ENCODE results near the gene PBXIP1.

Gene PBXIP1

GRCh38 chr1:154972517-154973343 lies 16.8 kb upstream of the PBXIP1 start:
- no peak for DNase-seq (ENCODE audit: low spot score)

DNA sequence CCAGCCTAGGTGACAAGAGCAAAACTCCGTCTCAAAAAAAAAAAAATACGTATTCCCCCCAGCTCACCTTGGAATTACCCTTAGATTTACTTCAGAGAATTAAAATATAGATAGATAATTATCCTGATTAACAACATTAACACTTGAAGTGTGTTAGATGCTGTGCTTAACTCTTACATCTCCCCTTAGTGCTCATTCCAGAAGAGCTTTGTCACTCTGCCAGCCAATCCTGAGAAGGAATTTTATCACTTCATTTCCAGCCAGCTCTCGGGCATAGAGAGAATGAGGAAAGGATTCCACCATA lies 16.3 kb upstream of the PBXIP1 start:
- no peak for DNase-seq (ENCODE audit: low spot score)

DNA sequence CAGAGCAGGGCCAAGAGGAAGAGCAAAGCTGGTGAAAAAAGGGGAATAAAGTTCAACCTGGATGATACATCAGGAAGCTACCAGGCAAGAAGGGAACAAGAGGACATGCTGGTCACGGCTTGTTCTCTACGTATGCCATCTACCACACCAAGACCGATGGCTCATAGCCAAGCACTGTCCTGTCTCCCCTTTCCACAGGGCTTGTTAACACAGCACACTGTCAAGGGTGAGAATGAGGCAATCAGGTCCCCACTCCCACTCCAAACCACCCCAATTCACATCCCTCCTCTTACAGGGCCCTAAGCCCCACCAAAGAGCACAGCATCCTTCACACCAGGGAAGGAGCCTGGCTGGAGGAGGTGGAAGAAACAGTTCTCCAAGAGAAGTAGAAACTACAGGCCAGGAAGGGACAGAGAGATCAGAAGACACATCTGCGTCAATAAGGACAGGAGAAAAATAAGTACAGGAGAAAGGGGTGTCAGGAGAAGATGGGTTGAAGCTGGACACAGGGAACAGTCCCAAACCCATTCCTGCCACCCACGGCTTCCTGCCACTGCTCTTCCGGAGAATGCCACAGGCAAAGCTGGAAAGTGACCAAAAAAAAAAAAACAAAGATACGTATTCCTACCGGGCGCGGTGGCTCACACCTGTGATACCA lies 15.6 kb upstream of the PBXIP1 start:
- DNase-seq (ENCODE audit: low spot score): no peak

DNA sequence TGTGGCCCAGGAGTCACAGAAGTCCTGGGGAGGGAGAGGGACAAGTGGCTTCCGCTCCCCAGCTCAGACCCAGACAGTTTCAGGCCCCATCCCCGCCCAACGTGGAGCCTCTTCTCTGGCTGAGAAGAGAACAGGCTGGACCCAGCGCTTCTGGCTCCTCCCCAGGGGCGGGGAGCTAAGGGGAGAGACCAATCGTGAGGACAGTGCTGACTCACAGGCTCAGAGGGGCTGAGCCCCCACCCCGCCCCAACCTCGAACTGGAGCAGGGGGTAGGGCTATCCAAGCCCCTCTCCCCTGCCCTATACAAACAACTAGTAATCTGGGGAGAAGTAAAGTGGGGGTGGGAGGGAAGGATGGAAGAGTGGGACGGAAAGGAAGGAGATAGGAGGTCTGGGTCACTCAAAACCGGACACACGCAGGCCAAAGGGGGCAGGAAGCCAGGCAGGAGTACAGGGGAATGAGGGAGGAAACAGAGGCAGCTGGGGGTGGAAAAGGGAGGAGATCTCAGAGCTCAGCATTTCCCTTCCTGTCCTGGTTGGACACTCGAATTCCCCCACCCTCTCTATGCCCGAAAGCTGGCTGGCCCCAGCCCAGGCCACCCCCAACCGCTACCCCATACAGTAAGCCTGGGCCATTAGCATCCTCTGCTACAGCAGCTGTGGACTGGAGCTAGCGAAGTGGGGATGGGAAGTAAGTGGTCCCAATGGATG lies 14.9 kb upstream of the PBXIP1 start, which contains the start of gene SHC1:
Gene SHC1 (minus strand): TSS at position 117 of the 710 bp plus-strand sequence. CDS start 221 bp downstream, outside the sequence.
- peak; percentile 89 for DNase-seq (ENCODE audit: low spot score)

- DNase-seq (ENCODE audit: low spot score): no peak
Observed at GRCh38 chr1:154969860-154970452, 14.1 kb upstream of the PBXIP1 start.

GRCh38 chr1:154969246-154969645 lies 13.3 kb upstream of the PBXIP1 start:
- DNase-seq (ENCODE audit: low spot score): no peak

GRCh38 chr1:154968731-154969130 lies 12.8 kb upstream of the PBXIP1 start:
- no peak for DNase-seq (ENCODE audit: low spot score)

GRCh38 chr1:154967331-154967950 lies 11.5 kb upstream of the PBXIP1 start:
- DNase-seq (ENCODE audit: low spot score): no peak

GRCh38 chr1:154966111-154966510 lies 10.2 kb upstream of the PBXIP1 start:
- DNase-seq (ENCODE audit: low spot score): no peak

GRCh38 chr1:154964359-154964758 lies 8.5 kb upstream of the PBXIP1 start:
- DNase-seq (ENCODE audit: low spot score): no peak

DNA sequence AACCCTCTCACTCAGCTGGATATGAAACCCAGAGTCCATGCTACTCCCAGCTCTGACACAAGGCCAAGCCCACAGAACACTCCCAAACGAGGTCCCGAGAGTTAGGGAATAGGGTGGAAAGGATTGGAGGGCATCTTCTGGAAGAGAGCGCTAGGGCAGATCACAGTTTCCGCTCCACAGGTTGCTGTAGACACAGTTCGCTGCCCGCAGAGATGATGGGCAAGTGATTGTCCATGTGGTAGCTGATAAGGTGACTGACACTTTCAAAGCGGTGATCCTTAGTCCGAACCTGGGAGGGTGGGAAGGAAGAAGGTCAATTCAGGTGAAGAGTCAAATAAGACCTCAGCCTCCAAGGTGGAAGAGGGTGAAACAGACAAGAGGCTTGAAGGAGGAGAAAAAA lies 7.7 kb upstream of the PBXIP1 start:
- no peak for DNase-seq (ENCODE audit: low spot score)

GRCh38 chr1:154962795-154963330 lies 7.0 kb upstream of the PBXIP1 start:
- DNase-seq (ENCODE audit: low spot score): no peak

GRCh38 chr1:154962156-154962749 lies 6.4 kb upstream of the PBXIP1 start:
- peak; percentile 78 for DNase-seq (ENCODE audit: low spot score)

DNA sequence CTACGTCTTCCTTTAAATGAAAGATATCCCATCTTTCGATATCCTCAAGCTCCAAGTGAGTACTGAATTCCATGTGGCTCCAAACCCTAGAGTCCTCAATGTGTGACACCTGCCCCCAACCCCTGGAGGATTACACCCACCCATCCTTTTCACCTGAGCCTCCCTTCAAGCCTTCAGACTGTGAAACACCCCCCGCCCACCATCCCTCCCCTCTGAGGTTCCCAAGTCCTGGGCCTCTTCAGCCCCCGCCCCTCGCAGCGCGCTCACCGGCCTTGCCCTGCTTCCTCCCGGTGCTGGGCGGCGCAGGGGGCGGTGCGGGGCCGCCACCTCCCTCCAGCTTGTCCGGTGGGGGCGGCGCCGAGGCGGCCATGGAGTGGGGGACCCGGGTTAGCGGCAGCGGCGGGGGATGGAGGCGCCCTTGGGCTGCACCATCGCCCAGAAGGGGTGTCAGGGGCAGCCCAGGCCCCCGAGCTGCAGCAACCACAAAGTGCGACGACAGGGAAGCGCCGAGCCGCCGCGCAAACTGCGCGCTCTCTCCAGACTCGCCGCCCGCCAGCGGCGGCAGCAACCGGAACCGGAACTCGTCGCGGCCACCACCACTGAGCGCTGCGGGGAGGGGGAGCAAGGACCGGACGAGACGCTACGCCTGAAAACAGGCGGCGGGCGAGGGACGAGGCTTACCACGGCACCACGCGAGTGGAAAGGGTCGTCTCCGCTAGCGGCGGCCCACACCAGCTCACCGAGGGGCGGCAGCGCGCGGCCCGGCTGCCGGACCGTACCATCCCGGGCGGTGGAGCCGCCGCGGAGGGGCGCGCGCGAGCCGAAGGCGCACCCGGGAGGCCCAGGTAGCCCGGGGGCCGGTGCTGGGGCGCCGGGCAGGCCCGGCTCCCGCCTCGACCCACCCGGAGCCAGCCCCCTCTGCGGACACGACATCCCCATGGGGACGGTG lies 5.6 kb upstream of the PBXIP1 start, which contains the start of gene PYGO2:
Gene PYGO2 (minus strand): TSS at position 576 of the 949 bp plus-strand sequence. CDS start 206 bp downstream, at position 370.
- peak; percentile 89 for DNase-seq (ENCODE audit: low spot score)

DNA sequence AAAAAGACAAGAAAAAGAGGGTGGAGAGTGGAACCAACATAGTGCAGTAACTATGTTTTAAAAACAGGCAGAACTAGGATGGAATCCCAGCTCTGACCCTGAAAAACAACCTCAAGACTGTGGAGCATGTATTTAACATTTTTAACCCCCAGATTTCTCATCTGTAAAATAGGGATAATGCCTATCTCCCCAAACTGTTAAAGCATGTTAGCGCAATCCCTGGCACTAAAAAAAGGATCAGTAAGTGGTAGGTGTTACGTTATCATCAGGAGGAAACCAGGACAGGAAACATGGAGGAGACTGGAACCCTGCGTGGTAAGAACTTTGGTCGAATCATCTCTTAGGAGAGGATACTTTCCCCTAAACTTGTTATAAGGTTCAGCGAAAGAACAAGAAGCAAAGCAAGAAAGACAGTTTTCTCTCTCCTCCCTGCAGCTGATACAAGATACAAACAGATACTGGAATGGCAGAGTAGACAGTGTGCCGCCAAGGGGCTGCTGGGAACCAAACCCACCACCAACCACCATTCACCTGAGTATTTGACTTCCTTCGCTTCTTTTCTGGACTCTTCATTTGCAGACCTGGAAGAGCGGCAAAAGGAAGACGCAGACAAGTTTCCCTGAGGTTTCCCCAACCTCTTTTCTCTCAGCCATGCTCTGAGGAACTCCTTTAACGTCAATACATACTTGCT lies 4.7 kb upstream of the PBXIP1 start:
- DNase-seq (ENCODE audit: low spot score): peak; percentile 38

- DNase-seq (ENCODE audit: low spot score): no peak
Observed at GRCh38 chr1:154959426-154959780, 3.5 kb upstream of the PBXIP1 start.

DNA sequence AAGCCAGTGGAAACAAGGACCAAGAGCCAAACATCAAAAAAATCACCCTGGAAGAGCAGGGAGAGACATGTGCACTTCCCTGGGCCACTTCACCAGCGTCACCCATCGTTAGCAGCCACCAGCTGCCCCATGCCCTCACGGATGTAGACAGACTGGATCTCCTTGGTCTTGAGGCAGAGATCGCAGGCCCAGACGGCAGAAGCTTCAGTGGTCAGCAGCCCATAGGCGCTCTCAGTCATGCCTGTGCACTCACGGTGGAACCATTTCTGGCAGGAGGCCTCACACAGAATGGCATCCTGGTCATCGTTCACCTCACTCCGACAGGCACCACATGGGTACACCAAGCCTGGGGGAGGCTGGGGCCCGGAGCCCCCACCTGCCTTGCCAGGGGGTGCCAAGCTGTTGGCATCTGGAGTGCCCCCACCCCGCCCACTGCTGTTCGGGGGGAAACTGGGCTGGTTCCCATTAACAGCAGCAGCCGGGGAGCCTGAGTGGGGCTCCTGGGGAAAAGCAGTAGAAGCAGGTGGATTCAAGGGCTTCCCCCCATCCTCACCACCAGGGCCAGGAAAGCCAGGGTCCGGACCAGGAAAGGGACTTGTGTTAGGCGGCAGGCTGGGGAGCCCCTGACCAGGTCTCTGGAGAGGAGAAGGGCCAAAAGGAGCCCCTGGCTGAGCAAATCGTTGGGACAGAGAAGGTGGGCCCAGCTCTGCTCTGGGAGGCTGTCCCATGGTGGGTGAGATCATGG lies 3.0 kb upstream of the PBXIP1 start:
- no peak for DNase-seq (ENCODE audit: low spot score)

DNA sequence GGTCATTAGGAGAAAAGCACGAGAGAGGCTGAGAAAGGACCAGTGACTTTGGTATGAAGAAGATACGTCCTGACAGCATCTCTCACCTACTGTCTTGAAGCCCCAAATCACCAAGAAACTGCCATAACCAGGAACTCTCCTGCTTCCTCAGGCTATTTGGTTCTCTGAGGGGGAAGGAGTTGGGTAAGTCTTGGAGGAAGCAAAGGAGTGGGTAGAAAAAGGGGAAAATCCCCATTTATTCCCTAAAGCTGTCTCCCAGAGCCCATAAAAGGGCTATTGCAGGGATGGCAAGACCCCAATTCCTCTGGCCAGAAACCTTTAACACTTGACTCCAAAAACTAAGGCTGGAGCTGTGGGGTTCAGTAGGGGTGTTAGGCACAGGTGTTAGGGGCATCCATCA lies 2.1 kb upstream of the PBXIP1 start:
- no peak for DNase-seq (ENCODE audit: low spot score)

- DNase-seq (ENCODE audit: low spot score): no peak
Observed at GRCh38 chr1:154957091-154957657, 1.3 kb upstream of the PBXIP1 start.

All from NAMALWA (cell line).